ENCODE measurements around the gene DNAH6. TPM values are rescaled to one million over a fixed set of nuclear protein-coding genes. Genes with fewer than 3 reads are reported as not detected.

The DNAH6 gene
- polyA plus RNA-seq, 1 donor (not counting 4 experiments of a cell fraction or from before 2014, with no cell fraction given) = 0.05 TPM

- H3K9ac ChIP-seq (ENCODE audit: control insufficient read depth, extremely low read depth, insufficient read depth, low read length) = no peak overlapping the region
- no peak overlapping the region for H2AFZ ChIP-seq (ENCODE audit: control insufficient read depth, low read length)
- dilution Hi-C loops (cut with MboI; ENCODE audit: extremely low pct_ligation_motif_present, low sequenced_read_pairs) = no loop called here
- H3K27me3 ChIP-seq (ENCODE audit: control insufficient read depth, extremely low read depth, insufficient read depth, low read length) = no peaks in the 10 kb centered on the region
- no peak for TF ChIP-seq EZH2 (IDR thresholded peaks at IDR 0.05; ENCODE audit: low read length)
- TF ChIP-seq, protein P1, sequence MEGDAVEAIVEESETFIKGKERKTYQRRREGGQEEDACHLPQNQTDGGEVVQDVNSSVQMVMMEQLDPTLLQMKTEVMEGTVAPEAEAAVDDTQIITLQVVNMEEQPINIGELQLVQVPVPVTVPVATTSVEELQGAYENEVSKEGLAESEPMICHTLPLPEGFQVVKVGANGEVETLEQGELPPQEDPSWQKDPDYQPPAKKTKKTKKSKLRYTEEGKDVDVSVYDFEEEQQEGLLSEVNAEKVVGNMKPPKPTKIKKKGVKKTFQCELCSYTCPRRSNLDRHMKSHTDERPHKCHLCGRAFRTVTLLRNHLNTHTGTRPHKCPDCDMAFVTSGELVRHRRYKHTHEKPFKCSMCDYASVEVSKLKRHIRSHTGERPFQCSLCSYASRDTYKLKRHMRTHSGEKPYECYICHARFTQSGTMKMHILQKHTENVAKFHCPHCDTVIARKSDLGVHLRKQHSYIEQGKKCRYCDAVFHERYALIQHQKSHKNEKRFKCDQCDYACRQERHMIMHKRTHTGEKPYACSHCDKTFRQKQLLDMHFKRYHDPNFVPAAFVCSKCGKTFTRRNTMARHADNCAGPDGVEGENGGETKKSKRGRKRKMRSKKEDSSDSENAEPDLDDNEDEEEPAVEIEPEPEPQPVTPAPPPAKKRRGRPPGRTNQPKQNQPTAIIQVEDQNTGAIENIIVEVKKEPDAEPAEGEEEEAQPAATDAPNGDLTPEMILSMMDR (optimal IDR thresholded peaks at IDR 0.05 in 1 of 3, IDR thresholded peaks at IDR 0.05 in 1 of 3, conservative IDR thresholded peaks at IDR 0.05 in 1 of 3; ENCODE audit: extremely low read depth in 1 of 3, insufficient read depth in 2 of 3, low read length in 3 of 3) = no peak
- H3K36me3 ChIP-seq (ENCODE audit: control insufficient read depth in 2 of 2, extremely low read depth in 1 of 2, insufficient read depth in 2 of 2, low read length in 2 of 2) = no peaks in the 10 kb centered on the region
- H3K4me1 ChIP-seq (ENCODE audit: control insufficient read depth, extremely low read depth, insufficient read depth, low read length) = no peaks in the 10 kb centered on the region
- H3K9me3 ChIP-seq (ENCODE audit: control insufficient read depth, low read depth, low read length) = no peaks in the 10 kb centered on the region
- FAIRE-seq (no peak), DNase-seq (ENCODE audit: low read depth, low spot score) (no peak)
- H3K4me3 ChIP-seq (ENCODE audit: control insufficient read depth in 2 of 3, extremely low read depth in 1 of 3, insufficient read depth in 2 of 3, low read depth in 1 of 3, low read length in 3 of 3) = no peak overlapping the region
- H3K4me2 ChIP-seq (ENCODE audit: control insufficient read depth, extremely low read depth, insufficient read depth, low read depth, low read length) = no peak overlapping the region
- H3K27ac ChIP-seq (ENCODE audit: control insufficient read depth, insufficient read depth, low read length) = no peak overlapping the region
- no peaks in the 10 kb centered on the region for H4K20me1 ChIP-seq (ENCODE audit: control insufficient read depth, extremely low read depth, insufficient read depth, low read length)
- no peaks in the 10 kb centered on the region for H3K9me1 ChIP-seq (ENCODE audit: control insufficient read depth, extremely low read depth, insufficient read depth, low read length)
- H3K79me2 ChIP-seq (ENCODE audit: control insufficient read depth, insufficient read depth, low read length) = no peaks in the 10 kb centered on the region
These were observed 209.4 kb downstream of the DNAH6 start for GRCh38 chr2:84725717-84726116.

GRCh38 chr2:84727315-84727714 is 211.0 kb downstream of the DNAH6 start:
- DNase-seq (ENCODE audit: low read depth, low spot score) = no peak
- Histone ChIP-seq H2AFZ (ENCODE audit: control insufficient read depth, low read length) (no peak overlapping the region), H3K9me3 (ENCODE audit: control insufficient read depth, low read depth, low read length) (no peaks in the 10 kb centered on the region), H3K36me3 (ENCODE audit: control insufficient read depth in 2 of 2, extremely low read depth in 1 of 2, insufficient read depth in 2 of 2, low read length in 2 of 2) (no peaks in the 10 kb centered on the region), H3K27me3 (ENCODE audit: control insufficient read depth, extremely low read depth, insufficient read depth, low read length) (peaks cover 5% of the 10 kb centered on the region), H3K4me2 (ENCODE audit: control insufficient read depth, extremely low read depth, insufficient read depth, low read depth, low read length) (no peak overlapping the region), H3K9ac (ENCODE audit: control insufficient read depth, extremely low read depth, insufficient read depth, low read length) (no peak overlapping the region), H3K4me1 (ENCODE audit: control insufficient read depth, extremely low read depth, insufficient read depth, low read length) (no peaks in the 10 kb centered on the region), H4K20me1 (ENCODE audit: control insufficient read depth, extremely low read depth, insufficient read depth, low read length) (no peaks in the 10 kb centered on the region), H3K4me3 (ENCODE audit: control insufficient read depth in 2 of 3, extremely low read depth in 1 of 3, insufficient read depth in 2 of 3, low read depth in 1 of 3, low read length in 3 of 3) (no peak overlapping the region), H3K27ac (ENCODE audit: control insufficient read depth, insufficient read depth, low read length) (no peak overlapping the region), H3K79me2 (ENCODE audit: control insufficient read depth, insufficient read depth, low read length) (no peaks in the 10 kb centered on the region), H3K9me1 (ENCODE audit: control insufficient read depth, extremely low read depth, insufficient read depth, low read length) (no peaks in the 10 kb centered on the region)
- dilution Hi-C loops (cut with MboI; ENCODE audit: extremely low pct_ligation_motif_present, low sequenced_read_pairs) = no loop called here
- no peak for FAIRE-seq
- no peak for TF ChIP-seq EZH2 (IDR thresholded peaks at IDR 0.05; ENCODE audit: low read length)
- TF ChIP-seq, protein P1 (optimal IDR thresholded peaks at IDR 0.05 in 1 of 3, IDR thresholded peaks at IDR 0.05 in 1 of 3, conservative IDR thresholded peaks at IDR 0.05 in 1 of 3; ENCODE audit: extremely low read depth in 1 of 3, insufficient read depth in 2 of 3, low read length in 3 of 3) = no peak
